Endothelial cell of umbilical vein (primary cell): ENCODE measurements around the gene SLFN13. TPM values are rescaled to one million over a fixed set of nuclear protein-coding genes. Genes with fewer than 3 reads are reported as not detected.

Experiments
- BruUV-seq: library from RNA; stranded (reverse); fragments of 400-500 nt; replicated peaks from 2 replicates; lab custom pipeline; 2021; lab: Mats Ljungman, UMichigan
- CTCF ChIA-PET: fragments of 300-600, 350-600 bp; sonication (Branson Sonifier 250); formaldehyde crosslinking; loops from one replicate; lab custom pipeline; 2021; ENCODE audit warnings: antibody characterized with exemption, inconsistent platforms; lab: Charles Lee
- POLR2A ChIA-PET: fragments of 300-600, 350-600 bp; sonication (Branson Sonifier 250); formaldehyde crosslinking; loops from one replicate; lab custom pipeline; 2021; ENCODE audit warnings: antibody characterized with exemption, inconsistent platforms; lab: Charles Lee
- DNase-seq: peaks from one replicate; pipeline ENCODE4 v3.0.0-alpha.2; 2011; ENCODE audit warnings: low read depth, low spot score
- FAIRE-seq: peaks from 2 replicates; lab custom pipeline; 2011; peaks lifted over from hg19 to GRCh38; lab: Jason Lieb, UNC
- H2AFZ ChIP-seq: 2 replicates; pipeline ENCODE4 v1.6.0; 2012; ENCODE audit warnings: low read depth, low read length, control low read depth, inconsistent platforms
- H3K27ac ChIP-seq: 2 replicates; pipeline ENCODE4 v1.5.1; 2011; ENCODE audit warnings: low read depth, mild to moderate bottlenecking, control low read depth, low read length, moderate library complexity; ENCODE audit not compliant: insufficient read depth
- H3K27me3 ChIP-seq, 2 experiments: 2 replicates each; pipeline versions ENCODE4 v1.6.0 to v1.6.1; 2011; ENCODE audit warnings: low read length in 2 of 2, mixed read lengths in 1 of 2; ENCODE audit not compliant: control insufficient read depth in 2 of 2, insufficient read depth in 2 of 2
- H3K36me3 ChIP-seq, 2 experiments: 2 replicates in 1 of 2; 3 replicates in 1 of 2; pipeline ENCODE4 v1.5.1; 2011; ENCODE audit warnings: low read length in 2 of 2, mild to moderate bottlenecking in 1 of 2, moderate library complexity in 1 of 2; ENCODE audit not compliant: control insufficient read depth in 2 of 2, insufficient read depth in 2 of 2; ENCODE audit errors: extremely low read depth in 1 of 2
- H3K4me1 ChIP-seq: 3 replicates; pipeline ENCODE4 v1.5.1; 2011; ENCODE audit warnings: mild to moderate bottlenecking, low read length; ENCODE audit not compliant: control insufficient read depth, insufficient read depth; ENCODE audit errors: extremely low read depth
- H3K4me2 ChIP-seq: 2 replicates; pipeline ENCODE4 v1.6.1; 2011; ENCODE audit warnings: low read length, control low read depth, mixed read lengths; ENCODE audit not compliant: insufficient read depth
- H3K4me3 ChIP-seq, 3 experiments: fragments of 200-600 bp in 1 of 3; sonication (generic), shearing (Covaris generic) in 1 of 3; replicated peaks in 1 of 3; 2 replicates each; pipeline ENCODE4 v1.5.1; 2011 to 2016; ENCODE audit warnings: control low read depth in 3 of 3, low read length in 3 of 3, mild to moderate bottlenecking in 2 of 3, inconsistent platforms in 1 of 3, low read depth in 1 of 3, moderate library complexity in 1 of 3; ENCODE audit not compliant: insufficient read depth in 1 of 3
- H3K79me2 ChIP-seq: 2 replicates; pipeline ENCODE4 v1.6.0; 2012; ENCODE audit warnings: low read length, inconsistent platforms; ENCODE audit not compliant: control insufficient read depth, insufficient read depth
- H3K9ac ChIP-seq: replicated peaks from 2 replicates; pipeline ENCODE3; 2011; ENCODE audit warnings: low read length, control low read depth; ENCODE audit not compliant: insufficient read depth; ENCODE audit errors: extremely low read depth
- H3K9me1 ChIP-seq: replicated peaks from 3 replicates; pipeline ENCODE4 v1.6.0; 2011; ENCODE audit warnings: mild to moderate bottlenecking, low read length; ENCODE audit not compliant: control insufficient read depth, insufficient read depth; ENCODE audit errors: extremely low read depth
- H3K9me3 ChIP-seq: replicated peaks from 2 replicates; pipeline ENCODE4 v1.5.1; 2012; ENCODE audit warnings: low read length, inconsistent platforms; ENCODE audit not compliant: control insufficient read depth, insufficient read depth
- H4K20me1 ChIP-seq: replicated peaks from 2 replicates; pipeline ENCODE3; 2011; ENCODE audit warnings: mild to moderate bottlenecking, low read length; ENCODE audit not compliant: control insufficient read depth, insufficient read depth; ENCODE audit errors: extremely low read depth
- EZH2 ChIP-seq: IDR thresholded peaks from 2 replicates; pipeline ENCODE4 v1.6.1; 2012; ENCODE audit warnings: borderline replicate concordance, low read depth, mild to moderate bottlenecking, moderate library complexity, low read length, inconsistent platforms; ENCODE audit not compliant: severe bottlenecking
- FOS ChIP-seq: IDR thresholded peaks from 2 replicates; pipeline ENCODE4 v1.6.1; 2011; ENCODE audit warnings: mild to moderate bottlenecking, low read length, moderate library complexity, borderline replicate concordance; ENCODE audit not compliant: insufficient read depth
- GATA2 ChIP-seq: IDR thresholded peaks from 2 replicates; pipeline ENCODE4 v1.7.0; 2011; ENCODE audit warnings: low read depth, mild to moderate bottlenecking, moderate library complexity, mixed read lengths, low read length; ENCODE audit not compliant: insufficient read length, insufficient read depth
- JUN ChIP-seq: IDR thresholded peaks from 2 replicates; pipeline ENCODE4 v1.6.1; 2011; ENCODE audit warnings: borderline replicate concordance, low read depth; ENCODE audit not compliant: insufficient read length, insufficient read depth
- MYC ChIP-seq: IDR thresholded peaks from one replicate; pipeline ENCODE4 v1.6.1; 2011; ENCODE audit warnings: mild to moderate bottlenecking, low read depth, low read length
- POLR2A ChIP-seq: IDR thresholded peaks from 2 replicates; pipeline ENCODE4 v1.6.1; 2012; ENCODE audit warnings: low read depth, mild to moderate bottlenecking, control low read depth, low read length
- POLR2AphosphoS5 ChIP-seq: IDR thresholded peaks from 2 replicates; pipeline ENCODE4 v1.6.1; 2012; ENCODE audit warnings: low read depth, mild to moderate bottlenecking, control low read depth, low read length, moderate library complexity; ENCODE audit not compliant: insufficient read depth
- dilution Hi-C: fragments of 300-500 bp; cut with MboI; formaldehyde crosslinking; loops from one replicate; pipeline ENCODE4 v1.15.0; 2019; ENCODE audit warnings: low sequenced_read_pairs; ENCODE audit not compliant: extremely low pct_ligation_motif_present
- intact Hi-C: fragments of 100-400 bp; cut with micrococcal nuclease; formaldehyde crosslinking; loops from one replicate; pipeline ENCODE4 v1.10.0; 2022
- polyA plus RNA-seq, 4 experiments: library from polyadenylated mRNA; depleted of rRNA in 3 of 4; stranded (reverse) in 3 of 4; unstranded in 1 of 4; fragments of >200 nt; gene quantifications; 2 replicates each; pipeline versions ENCODE4 v1.2.1 to v1.2.3, GENCODE V29; 2011 to 2012; ENCODE audit warnings: missing spikeins in 1 of 4
- total RNA-seq: library from RNA; stranded (reverse); gene quantifications from 2 replicates; pipeline ENCODE4 v1.2.3, GENCODE V29; 2021
- TF ChIP-seq, protein P1 (sequence below): IDR thresholded peaks from 2 replicates; pipeline ENCODE4 v1.6.1; 2011; ENCODE audit not compliant: insufficient read depth, insufficient read length
- TF ChIP-seq, protein P2 (sequence below), 2 donors: IDR thresholded peaks; 1 replicate in 1 of 2; 2 replicates in 1 of 2; pipeline ENCODE4 v1.5.1; 2011; ENCODE audit warnings: low read length in 2 of 2, mild to moderate bottlenecking in 2 of 2, moderate library complexity in 2 of 2, control low read depth in 1 of 2, inconsistent platforms in 1 of 2, low read depth in 1 of 2; ENCODE audit not compliant: insufficient read depth in 1 of 2; ENCODE audit errors: extremely low read depth in 1 of 2

The SLFN13 gene
- total and polyA plus RNA-seq, 2 donors (not counting 3 experiments of a cell fraction or from before 2014, with no cell fraction given), result 2.3 to 13.7 TPM

DNA sequence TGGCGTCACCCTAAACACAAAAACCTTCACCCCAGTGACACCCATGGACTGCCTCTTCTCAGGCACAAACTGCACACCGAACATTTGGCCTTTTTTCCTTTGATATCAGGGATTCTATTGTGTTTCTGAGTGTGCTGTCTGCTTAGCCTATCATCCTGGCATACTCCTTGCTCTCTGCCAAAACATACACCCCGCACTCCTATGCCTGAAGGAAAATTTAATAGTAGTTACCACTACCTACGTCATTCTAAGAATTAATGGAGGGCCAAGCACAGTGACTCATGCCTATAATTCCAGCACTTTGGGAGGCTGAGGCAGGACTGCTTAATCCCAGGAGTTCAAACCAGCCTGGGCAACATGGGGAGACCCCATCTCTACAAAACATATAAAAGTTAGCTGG lies 19.9 kb upstream of the SLFN13 start:
- Histone ChIP-seq H3K79me2 (no peaks in the 10 kb centered on the region), H3K27me3 (peaks cover 11 to 12% of the 10 kb centered on the region in 2 experiments), H3K36me3 (no peaks in the 10 kb centered on the region), H4K20me1 (no peaks in the 10 kb centered on the region), H2AFZ (no peak overlapping the region), H3K4me2 (no peak overlapping the region), H3K27ac (no peak overlapping the region), H3K9me3 (no peaks in the 10 kb centered on the region), H3K4me3 (no peak overlapping the region), H3K9ac (no peak overlapping the region), H3K4me1 (no peaks in the 10 kb centered on the region), H3K9me1 (no peaks in the 10 kb centered on the region)
- CTCF ChIA-PET, result no interaction called here
- TF ChIP-seq FOS, result no peak
- TF ChIP-seq, protein P1, sequence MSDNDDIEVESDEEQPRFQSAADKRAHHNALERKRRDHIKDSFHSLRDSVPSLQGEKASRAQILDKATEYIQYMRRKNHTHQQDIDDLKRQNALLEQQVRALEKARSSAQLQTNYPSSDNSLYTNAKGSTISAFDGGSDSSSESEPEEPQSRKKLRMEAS, result no peak
- TF ChIP-seq, protein P2, sequence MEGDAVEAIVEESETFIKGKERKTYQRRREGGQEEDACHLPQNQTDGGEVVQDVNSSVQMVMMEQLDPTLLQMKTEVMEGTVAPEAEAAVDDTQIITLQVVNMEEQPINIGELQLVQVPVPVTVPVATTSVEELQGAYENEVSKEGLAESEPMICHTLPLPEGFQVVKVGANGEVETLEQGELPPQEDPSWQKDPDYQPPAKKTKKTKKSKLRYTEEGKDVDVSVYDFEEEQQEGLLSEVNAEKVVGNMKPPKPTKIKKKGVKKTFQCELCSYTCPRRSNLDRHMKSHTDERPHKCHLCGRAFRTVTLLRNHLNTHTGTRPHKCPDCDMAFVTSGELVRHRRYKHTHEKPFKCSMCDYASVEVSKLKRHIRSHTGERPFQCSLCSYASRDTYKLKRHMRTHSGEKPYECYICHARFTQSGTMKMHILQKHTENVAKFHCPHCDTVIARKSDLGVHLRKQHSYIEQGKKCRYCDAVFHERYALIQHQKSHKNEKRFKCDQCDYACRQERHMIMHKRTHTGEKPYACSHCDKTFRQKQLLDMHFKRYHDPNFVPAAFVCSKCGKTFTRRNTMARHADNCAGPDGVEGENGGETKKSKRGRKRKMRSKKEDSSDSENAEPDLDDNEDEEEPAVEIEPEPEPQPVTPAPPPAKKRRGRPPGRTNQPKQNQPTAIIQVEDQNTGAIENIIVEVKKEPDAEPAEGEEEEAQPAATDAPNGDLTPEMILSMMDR (IDR thresholded peaks at IDR 0.05; ENCODE audit: extremely low read depth in 1 of 2, insufficient read depth in 1 of 2, low read depth in 1 of 2, low read length in 2 of 2), result no peak
- FAIRE-seq (no peak), DNase-seq (no peak)
- intact Hi-C loops, result no loop called here
- BruUV-seq, result no TSS peak
- dilution Hi-C loops, result no loop called here
- POLR2A ChIA-PET, result no interaction called here

DNA sequence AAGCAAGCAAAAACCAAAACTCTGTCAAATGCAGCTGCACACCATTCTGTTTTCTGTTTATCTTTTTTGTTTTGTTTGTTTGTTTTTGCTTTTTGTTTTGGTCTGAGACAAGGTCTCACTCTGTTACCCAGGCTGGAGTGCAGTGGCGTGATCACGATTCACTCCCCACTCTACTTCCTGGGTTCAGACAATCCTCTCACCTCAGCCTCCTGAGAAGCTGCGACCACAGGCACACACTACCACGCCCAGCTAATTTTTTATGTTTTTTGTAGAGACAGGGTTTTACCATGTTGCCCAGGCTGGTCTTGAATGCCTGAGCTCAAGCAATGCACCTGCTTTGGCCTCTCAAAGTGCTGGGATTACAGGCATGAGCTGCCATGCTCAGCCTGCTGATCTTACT lies 19.3 kb upstream of the SLFN13 start:
- TF ChIP-seq FOS (no peak), MYC (no peak), EZH2 (no peak), POLR2AphosphoS5 (no peak), POLR2A (no peak), JUN (no peak), GATA2 (no peak)
- TF ChIP-seq, protein P2 (IDR thresholded peaks at IDR 0.05; ENCODE audit: extremely low read depth in 1 of 2, insufficient read depth in 1 of 2, low read depth in 1 of 2, low read length in 2 of 2), result no peak
- TF ChIP-seq, protein P1, result no peak
- Histone ChIP-seq H2AFZ (no peak overlapping the region), H3K4me3 (no peak overlapping the region), H3K9ac (no peak overlapping the region), H3K4me1 (no peaks in the 10 kb centered on the region), H3K9me1 (no peaks in the 10 kb centered on the region), H3K9me3 (no peaks in the 10 kb centered on the region), H3K79me2 (no peaks in the 10 kb centered on the region), H3K27ac (no peak overlapping the region), H3K27me3 (peaks cover 15 to 18% of the 10 kb centered on the region in 2 experiments), H3K4me2 (no peak overlapping the region), H4K20me1 (no peaks in the 10 kb centered on the region), H3K36me3 (no peaks in the 10 kb centered on the region)
- POLR2A ChIA-PET, result no interaction called here
- CTCF ChIA-PET, result no interaction called here
- DNase-seq, result no peak
- intact Hi-C loops, result no loop called here
- FAIRE-seq, result no peak
- BruUV-seq, result no TSS peak
- dilution Hi-C loops, result no loop called here
